SK-N-SH (cell line): ENCODE results near the gene THSD7A.

Source experiments
- CTCF ChIP-seq: fragments of 200-600 bp; sonication (generic); IDR thresholded peaks from 2 replicates; pipeline ENCODE4 v1.6.1; 2017; ENCODE audit warnings: antibody characterized with exemption, mild to moderate bottlenecking, moderate library complexity
- SMC3 ChIP-seq: IDR thresholded peaks from 2 replicates; pipeline ENCODE4 v1.6.1; 2012; ENCODE audit warnings: low read depth, low read length, improper control_type of control experiment

- peak; percentile 95 for TF ChIP-seq CTCF
- TF ChIP-seq SMC3, result peak; percentile 59
These were observed 488.1 kb downstream of the THSD7A start for GRCh38 chr7:11343818-11344413.
